Measurements from ENCODE around the gene TBXT.
"Not testable (repeated sequence)": the region's sequence is repeated elsewhere in the genome, so short reads cannot be mapped to it uniquely, and the experiment has no call there.

The TBXT gene, protein sequence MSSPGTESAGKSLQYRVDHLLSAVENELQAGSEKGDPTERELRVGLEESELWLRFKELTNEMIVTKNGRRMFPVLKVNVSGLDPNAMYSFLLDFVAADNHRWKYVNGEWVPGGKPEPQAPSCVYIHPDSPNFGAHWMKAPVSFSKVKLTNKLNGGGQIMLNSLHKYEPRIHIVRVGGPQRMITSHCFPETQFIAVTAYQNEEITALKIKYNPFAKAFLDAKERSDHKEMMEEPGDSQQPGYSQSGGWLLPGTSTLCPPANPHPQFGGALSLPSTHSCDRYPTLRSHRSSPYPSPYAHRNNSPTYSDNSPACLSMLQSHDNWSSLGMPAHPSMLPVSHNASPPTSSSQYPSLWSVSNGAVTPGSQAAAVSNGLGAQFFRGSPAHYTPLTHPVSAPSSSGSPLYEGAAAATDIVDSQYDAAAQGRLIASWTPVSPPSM

DNA sequence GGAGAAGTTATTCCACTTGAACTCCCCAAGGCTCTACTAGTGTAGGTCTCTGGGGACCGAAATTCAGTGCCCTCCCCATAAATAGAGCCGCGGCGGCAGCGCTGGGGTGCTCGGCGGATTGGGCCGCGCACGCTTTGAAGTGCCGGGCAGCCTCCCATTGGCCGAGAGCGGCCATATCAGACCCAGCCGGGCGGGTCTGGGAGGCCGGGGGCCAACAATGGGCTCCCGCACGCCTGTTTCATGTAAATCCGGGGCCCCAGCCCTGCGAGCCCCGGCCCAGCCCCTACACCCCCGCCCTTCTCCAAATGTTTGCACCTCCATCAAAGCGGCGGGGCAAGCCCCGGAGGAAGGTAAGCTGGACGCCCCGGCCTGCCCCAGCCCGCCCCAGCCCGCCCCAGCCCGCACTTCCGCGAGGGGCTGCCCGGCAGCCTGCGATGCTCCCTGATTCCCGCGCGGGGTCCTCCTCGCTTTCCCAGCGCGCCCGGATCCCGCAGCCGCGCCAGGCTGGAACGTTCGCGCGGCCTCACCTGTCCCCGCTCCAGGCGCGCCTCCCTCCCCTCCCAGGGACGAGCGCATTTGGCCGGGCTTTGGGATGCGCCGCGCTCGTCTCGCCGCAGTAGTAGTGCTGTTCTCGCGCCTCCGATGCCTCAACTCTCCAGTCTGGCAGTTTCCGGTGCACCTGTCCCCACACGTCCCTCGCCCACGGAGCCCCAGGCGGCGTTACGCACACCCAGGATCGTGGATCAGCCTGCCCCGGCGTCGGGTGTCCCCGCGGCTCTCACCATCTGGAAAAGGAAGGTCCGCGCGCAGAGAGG, at the start of gene TBXT:
TSS of gene TBXT (minus strand) at position 51 of the 815 bp plus-strand sequence. CDS start 260 bp downstream, outside the sequence.
- DNase-seq: no peak

DNA sequence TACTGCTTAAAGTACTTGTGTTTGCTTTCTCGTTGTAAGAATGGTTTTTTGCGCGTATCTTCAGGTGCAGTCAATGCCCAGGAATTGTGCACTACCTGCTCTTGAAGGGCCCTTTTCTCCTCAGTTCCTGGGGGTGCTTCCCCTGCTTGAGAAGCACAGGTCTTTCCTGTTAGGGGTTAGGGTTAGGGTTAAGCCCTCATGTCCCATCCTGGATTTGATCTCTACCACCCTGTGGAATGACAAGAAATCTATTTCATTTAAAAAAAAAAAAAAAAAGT, 39.6 kb upstream of the TBXT start:
- DNase-seq: no peak

DNA sequence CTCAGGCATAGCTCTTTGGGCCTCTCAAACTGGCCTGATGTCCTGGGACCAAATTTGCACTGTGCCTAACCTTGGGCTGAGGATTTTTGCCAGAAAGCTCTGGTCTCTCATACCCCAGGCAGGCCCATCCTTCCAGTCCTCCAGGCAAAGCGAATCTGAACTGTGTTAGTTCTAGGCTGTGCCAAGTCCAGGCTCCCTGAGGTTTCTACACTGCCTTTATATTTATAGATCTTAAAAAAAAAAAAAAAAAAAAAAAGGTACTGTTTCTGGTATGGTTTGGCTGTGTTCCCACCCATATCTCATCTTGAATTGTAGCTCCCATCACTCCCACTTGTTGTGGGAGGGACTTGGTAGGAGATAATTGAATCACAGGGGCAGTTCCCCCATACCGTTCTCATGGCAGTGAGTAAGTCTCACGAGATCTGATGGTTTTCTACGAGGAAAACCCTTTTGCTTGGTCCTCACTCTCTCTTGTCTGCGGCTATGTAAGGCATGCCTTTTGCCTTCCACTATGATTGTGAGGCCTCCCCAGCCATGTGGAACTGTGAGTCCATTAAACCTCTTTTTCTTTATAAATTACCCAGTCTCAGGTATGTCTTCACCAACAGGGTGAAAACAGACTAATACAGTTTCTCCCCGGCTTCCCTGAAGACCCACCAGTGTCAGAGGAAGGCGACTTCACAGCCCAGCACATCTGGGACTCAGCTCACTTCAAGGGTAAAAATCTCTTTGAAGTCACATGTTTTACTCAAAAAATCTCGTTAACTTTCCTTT, 39.0 kb upstream of the TBXT start:
- peak; percentile 16 for DNase-seq

DNA sequence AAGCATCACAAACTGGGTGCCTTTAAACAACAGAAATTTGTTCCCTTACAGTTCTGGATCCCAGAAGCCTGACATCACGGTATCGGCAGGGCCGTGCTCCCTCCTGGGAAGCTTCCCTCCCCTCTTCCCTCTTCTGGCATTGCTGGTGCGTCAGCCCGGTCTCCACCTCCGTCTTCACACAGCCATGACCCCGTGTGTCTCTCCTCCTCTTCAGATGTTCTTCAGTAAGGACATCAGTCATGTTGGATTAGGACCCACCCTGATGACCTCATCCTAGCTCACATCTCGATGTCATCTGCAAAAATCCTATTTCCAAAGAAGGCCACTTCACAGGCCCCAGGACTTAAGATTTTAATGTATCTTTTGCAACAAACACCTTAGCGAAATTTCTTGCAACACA, 38.4 kb upstream of the TBXT start:
- no peak for DNase-seq

DNA sequence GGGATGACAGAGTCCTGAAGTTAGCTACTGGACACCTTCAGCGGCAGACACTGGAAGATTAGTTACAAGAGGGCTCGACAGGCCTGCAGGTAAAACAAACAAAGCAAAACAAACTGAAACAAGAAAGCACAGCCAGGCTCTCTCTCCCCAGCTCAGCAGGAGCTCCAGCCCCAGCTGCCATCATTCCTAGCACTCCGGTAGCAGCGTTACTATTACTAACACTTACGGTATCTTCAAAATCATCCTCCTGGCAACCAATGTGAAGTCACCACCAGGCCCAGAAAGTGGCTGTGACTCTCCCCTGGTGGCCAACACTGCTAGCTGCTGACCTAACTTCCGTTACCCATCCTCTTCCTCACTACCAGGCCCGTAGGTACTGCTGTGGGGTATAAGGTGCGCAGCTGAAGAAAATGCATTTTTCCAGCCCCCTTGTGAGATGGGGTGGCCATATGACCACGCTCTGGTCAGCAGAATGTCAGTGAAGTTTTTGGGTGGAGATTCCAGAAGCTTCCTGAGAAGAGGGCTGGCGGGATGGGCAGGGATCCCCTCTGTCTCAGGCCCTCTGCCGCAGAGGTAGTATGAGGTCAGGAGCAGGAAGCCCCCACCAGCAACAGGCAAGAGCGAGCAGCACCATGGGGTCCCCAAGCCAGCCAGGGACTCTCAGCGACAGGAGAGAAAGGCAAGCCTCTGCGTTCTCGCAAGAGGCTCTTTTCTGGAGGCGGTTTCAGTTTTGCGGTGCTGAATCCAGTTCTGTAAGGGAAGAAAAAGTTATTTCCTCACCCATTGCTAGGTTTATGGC, 37.4 kb upstream of the TBXT start:
- DNase-seq: no peak

DNA sequence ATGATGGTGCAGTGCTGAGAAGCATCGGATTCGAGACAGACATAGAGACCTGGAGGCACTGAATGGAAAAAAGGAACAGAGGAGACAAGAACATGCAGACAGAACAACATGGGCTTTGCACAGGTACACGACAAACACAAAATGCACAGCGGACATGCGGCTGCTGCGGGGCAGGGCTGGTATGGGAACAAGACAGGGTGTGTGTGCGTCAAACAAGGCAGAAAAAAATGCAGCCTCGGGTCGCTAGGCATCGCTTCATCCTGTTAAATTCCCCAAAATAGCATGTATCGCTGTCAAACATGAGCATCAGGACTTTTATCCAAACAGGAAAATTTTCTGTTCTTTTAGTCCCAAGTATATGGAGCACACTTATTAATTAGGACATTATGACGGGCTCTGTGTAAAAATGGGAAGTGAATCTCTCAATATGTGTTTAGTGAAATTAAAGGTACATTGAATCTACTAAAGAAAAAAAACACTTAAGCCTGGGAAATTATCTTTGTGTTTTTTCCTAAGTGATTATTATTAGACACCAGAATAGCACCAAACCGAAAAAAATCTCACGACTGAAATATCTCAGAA, 36.1 kb upstream of the TBXT start:
- DNase-seq: no peak

DNA sequence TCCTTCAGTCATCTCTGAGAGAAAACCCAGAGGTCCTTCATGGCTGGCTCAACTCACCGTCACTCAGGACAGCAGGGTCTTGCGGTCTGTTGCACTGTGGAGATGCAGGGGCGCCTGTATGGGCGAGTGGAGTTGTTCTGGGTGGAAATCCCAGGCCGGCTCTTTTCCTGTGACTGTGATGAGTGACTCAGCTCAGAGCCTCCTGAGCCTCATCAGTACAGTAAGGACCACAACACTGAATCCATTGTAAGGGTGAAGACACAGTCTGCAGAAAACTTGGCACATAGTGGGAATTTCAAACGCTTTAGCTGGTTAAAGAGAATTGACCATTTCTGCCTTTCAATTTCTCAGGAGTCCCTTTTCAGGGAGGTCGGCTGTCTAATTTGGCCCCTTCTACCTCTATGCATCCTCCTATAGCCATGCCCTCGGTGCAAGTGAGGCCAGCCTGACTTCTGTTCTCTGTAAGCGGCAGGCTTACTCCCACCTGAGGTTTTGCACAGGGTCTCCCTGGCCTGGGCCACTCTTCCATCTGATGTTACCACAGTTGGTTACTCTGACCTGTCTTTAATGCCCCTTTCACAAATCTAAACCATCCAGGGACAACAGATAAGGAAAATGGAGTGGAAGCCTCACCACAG, 35.5 kb upstream of the TBXT start:
- no peak for DNase-seq

DNA sequence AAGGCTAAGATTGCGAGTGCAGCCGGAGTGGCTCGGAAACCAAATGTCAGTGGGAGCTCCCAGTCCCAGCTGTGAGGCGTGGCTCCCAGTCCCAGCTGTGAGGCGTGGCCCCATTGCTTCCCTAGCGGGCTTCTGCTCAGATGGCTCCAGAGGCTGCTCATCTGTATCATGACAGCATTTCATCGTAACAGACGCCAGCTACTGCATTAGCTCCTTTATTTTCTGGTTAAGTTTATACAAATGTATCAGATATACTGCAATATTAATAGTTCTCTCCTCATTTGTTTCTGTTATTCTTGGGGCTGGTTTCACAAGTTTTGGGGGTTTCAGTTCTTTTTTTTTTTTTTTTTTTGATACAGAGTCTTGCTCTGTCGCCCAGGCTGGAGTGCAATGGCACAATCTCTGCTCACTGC, 34.7 kb upstream of the TBXT start:
- DNase-seq: no peak

DNA sequence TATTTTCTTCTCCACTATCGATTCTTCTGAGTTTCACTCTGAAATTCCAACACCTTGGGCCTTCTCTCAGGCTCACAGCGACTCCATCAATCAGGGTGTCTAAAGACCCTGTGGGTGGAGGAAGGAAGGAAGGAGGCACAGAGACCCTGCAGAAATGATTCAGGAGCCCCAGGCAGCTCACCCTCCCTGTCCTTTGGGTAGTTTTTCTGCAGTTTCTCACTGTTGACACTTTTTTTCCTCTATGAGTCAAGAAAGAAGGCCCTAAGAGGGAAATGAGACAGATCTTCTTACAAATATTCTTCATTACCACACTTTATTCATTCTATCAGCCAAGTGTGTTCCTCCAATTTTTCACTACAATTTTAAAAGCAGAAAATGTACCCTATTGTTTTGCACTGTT, 34.2 kb upstream of the TBXT start:
- no peak for DNase-seq

DNA sequence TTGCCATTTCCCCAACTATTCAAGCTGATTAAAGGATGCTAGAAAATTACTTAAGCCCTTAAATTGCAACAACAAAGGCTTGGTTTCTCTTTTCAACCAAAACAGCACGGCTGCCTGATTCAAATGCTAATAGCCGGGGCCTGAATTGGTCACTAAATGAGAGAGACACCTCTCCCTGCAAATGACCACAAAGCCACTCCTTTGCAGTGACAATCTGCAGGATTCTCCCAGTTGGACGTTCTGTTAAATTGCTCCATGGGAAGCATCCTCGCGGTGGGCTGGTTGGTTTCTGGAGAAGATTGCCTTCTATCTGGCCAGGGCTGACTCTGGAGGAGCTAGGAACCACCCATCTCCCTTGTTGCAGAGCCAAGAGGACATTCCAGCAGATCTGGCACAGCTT, 29.7 kb upstream of the TBXT start:
- DNase-seq: no peak

DNA sequence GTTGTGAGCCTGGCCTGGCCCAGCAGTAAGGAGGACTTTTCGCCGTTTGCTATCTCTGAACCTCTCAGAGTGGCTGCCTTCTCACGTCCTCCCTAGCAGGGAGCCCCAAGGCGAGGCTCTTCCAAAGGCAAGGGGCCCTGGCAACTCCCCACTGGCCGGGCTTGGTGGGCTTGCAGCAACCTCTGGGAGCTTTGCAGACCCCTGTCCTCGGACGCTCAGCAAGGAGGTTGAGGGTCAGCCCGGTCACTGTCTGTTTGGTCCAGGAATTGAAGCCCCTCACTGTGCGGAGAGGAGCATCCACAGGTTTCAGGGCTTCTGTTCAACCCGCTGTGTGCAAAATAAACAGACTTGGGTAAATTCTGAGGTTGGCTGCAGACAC, 28.2 kb upstream of the TBXT start:
- DNase-seq: no peak

DNA sequence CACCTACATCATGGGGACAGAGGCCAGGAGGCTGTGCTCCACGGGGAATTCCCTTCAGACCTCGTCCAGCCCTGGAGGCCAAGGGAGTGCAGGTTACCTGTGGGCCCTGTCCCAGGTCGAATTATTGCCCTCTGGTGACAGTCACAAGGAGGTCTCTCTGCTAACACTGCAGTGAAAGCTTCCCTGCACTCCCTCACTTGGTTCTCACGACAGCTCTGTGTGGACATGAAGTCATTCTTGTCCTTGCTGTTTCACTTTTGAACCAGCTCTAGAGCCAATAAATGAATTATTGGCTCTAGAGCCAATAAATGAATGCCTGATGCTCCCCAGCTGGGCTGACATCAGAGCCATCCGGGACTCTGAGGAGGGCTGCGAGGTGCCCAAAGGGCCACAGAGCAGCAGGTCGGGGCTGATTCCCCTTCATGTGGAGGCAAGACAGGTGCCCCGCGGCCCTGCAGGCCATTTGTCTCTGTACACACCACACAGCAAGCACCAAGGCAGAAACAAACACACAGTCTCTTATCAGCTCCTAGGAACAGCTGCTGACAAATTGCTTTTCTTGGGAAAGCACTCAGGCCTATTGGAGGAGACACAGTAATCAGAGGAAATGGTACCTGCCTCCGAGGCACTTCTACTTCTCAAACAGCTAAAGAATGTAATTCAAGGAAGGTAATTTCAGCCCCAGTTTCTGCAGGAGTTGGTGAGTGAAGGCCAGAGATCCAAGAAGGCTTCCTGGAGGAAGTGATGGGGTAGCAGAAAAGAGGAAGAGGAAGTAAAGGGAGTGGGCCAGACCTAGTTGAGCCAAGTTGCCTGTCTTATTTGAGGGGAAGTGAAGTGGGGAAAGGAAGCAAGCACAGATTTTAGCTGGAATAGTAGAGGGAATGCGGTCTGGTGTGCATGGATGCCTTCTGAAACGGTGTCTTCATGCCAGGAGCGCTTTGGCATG, 27.5 kb upstream of the TBXT start:
- peak; percentile 13 for DNase-seq

DNA sequence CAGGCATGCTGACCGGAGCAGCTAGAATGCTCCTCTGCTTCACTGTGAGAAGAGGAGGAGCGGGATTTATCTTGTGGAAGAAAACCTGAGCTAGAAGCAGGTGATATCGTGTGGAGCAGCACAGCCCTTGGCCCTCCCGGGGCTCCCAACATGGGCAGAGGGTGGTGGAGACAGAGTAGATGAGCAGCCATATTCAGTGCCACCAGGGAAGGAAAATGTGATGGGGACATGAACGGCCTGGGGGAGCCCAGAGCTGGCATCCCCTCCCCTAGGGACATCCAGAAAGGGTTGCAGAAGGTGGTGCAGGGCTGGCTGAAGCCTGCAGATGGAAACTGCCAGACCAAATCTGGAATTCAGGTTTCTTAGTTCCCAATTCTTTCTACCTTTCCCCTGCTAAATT, 24.9 kb upstream of the TBXT start:
- DNase-seq: no peak

DNA sequence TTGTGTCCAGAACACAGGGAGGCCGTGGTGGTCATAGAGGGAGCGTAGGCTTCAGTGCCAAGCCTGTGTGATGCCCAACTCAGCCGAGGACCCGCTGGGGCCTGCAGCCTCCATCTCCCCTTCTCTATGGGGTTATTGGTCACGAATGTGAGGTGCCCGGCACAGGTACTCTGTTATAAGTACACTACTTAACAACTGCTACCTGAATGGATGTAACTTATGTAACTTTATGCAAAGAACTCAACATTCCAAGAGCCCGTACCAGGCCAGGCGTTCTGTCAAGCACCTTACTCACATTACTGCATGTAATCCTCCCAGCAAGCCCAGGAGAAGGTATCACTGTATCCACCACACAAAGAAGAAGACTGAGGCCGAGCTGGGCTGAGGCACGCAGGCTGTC, 24.5 kb upstream of the TBXT start:
- DNase-seq: no peak

DNA sequence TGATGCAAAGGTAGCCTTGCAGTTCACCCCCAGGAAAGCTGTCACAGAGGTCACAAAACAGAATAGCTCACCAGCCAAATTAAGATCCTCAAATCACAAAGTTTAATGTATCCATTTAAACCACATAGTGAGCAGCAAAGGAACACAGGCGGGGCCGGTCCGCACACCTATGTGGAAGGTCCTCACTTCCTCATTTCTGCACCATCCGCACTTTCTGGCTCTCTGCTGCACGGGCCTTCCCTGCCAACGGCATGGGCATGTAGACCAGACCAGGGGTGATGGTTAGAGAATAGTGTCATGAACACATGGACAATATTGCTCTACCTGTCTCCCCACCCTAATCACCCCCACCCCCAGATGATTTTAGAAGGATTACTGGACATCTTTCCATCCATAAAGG, 12.1 kb upstream of the TBXT start:
- DNase-seq: no peak

DNA sequence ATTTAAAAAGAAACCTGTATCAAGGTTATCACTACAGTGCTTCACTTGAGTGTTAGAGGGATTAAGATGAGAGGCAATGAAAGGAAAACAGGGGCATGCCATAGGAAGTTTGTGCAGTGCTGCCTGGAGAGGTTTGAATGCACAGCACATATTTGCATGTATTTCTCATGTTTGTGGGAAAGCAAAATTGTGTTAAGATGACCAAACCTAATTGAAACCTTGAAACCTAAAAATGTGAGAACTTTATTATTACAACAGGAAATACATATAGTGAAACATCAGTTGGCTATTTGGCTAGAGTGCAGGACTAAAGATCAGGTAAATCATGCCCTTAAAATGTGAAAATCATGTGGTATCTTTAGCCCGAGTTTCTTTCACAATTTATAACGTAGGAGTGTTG, 8.5 kb upstream of the TBXT start:
- no peak for DNase-seq

DNA sequence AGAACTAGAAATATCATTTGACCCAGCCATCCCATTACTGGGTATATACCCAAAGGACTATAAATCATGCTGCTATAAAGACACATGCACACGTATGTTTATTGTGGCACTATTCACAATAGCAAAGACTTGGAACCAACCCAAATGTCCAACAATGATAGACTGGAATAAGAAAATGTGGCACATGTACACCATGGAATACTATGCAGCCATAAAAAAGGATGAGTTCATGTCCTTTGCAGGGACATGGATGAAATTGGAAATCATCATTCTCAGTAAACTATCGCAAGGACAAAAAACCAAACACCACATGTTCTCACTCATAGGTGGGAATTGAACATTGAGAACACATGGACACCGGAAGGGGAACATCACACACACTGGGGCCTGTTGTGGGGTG, 7.4 kb upstream of the TBXT start:
- not testable (repeated sequence) for DNase-seq

DNA sequence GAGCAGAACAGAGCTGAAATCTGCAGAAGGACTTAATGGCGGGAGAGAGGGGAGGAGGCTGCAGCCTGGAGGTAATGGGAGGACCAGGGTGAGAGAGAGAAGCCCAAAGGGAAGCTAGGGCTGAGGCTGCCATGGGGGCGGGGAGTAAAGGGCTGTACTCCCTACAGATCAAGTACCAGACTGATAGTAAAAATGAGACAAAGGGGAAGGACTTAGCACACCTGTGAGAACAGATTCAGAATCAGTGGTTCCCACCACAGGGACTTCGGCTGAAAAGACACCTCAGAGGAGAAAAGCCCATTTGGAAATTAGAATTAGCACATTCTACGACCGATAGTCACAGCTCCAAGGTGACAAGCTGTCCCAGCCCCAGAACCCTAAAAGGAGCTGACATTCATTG, 6.4 kb upstream of the TBXT start:
- no peak for DNase-seq

DNA sequence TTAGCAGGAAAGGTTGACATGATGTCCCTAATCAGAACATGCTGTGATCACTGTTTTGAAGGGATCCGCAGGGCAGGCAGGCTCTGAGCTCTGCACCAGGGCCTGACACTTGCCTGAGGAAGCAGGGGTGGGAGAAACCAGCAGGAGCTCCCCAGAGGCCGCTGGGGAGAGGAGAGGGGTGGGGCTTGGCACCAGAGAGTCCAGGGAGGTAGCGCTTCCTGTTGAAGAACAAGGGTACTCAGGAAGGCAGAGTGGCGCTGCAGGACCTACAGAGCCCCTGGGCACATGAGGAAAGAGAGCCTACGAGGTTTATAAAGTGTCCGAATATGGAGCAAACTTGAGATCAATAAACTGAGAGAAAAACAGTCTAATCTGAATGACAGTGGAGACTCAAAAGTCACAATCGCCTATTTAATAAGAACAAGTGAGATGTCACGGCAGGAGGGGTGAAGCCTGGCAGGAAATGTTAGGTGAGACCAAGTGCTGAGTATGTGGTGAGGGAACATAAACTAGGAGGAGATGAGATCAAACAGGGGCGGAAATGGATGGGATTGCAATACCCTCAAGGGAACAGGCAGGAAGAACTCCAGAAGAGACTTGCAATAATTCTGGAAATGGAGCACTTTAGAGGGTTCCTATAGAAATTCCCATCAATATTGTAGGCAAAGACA, 5.8 kb upstream of the TBXT start:
- peak; percentile 14 for DNase-seq

DNA sequence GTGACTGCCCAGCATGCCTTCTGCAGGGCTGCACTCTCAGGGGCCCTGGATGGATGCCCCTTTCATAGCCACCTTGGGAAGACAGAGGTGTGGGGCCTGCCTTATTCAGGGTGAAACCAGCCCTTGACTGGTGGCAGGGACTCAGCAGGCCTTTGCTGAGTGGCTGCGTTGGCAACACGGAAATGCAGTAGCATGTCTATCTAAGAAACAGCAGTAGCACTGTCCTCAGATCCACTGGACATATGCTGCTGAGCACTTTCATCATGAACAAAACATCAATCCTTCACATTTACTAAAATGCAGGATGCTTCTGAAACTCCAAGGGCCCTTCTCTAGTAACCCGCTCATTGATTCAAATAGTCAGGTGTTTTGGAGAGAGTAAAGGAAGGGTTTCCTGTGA, 4.9 kb upstream of the TBXT start:
- DNase-seq: no peak

Measured in hematopoietic multipotent progenitor cell treated with erythropoietin and hydrocortisone succinate and interleukin-3 and kit ligand, for 4 days (in vitro differentiated cells).